ENCODE measurements around the gene TCTN2.

Gene TCTN2

GRCh38 chr12:123715195-123715594 is 44.3 kb downstream of the TCTN2 start:
- DNase-seq (ENCODE audit: extremely low spot score): peak; percentile 29
- POLR2A ChIA-PET: no interaction called here
- CTCF ChIA-PET: interaction anchor here (2.1 kb wide), 1 partner anchor 11 kb away, joined by 11 read pairs; no protein-coding TSS in a partner anchor
- no peak for TF ChIP-seq CTCF (IDR thresholded peaks at IDR 0.05; ENCODE audit: control extremely low read depth, extremely low read depth, low read depth, missing control alignments)

GRCh38 chr12:123717350-123717749 is 46.4 kb downstream of the TCTN2 start:
- TF ChIP-seq CTCF (IDR thresholded peaks at IDR 0.05; ENCODE audit: control extremely low read depth, extremely low read depth, low read depth, missing control alignments): no peak
- no peak for DNase-seq (ENCODE audit: extremely low spot score)
- POLR2A ChIA-PET: no interaction called here
- CTCF ChIA-PET: interaction anchor here (1.2 to 1.5 kb wide), 2 partner anchors 15 to 45 kb away, joined by 3 to 5 read pairs; partner anchors contain the start of gene DNAH10

- ChIA-PET POLR2A (no interaction called here), CTCF (no interaction called here)
- no peak for TF ChIP-seq CTCF (IDR thresholded peaks at IDR 0.05; ENCODE audit: control extremely low read depth, extremely low read depth, low read depth, missing control alignments)
- no peak for DNase-seq (ENCODE audit: extremely low spot score)
Observed at GRCh38 chr12:123720141-123720814, 49.4 kb downstream of the TCTN2 start.

- ChIA-PET CTCF (interaction anchor here (1.9 kb wide), 1 partner anchor 8 kb away, joined by 10 read pairs; the partner anchor contains the start of gene ATP6V0A2), POLR2A (no interaction called here)
- no peak for DNase-seq (ENCODE audit: extremely low spot score)
- TF ChIP-seq CTCF (IDR thresholded peaks at IDR 0.05; ENCODE audit: control extremely low read depth, extremely low read depth, low read depth, missing control alignments): no peak
Observed at GRCh38 chr12:123721245-123721644, 50.3 kb downstream of the TCTN2 start.

GRCh38 chr12:123723011-123723410 is 52.1 kb downstream of the TCTN2 start:
- ChIA-PET CTCF (interaction anchor here (1.9 kb wide), 1 partner anchor 10 kb away, joined by 10 read pairs; the partner anchor contains the start of gene ATP6V0A2), POLR2A (no interaction called here)
- DNase-seq (ENCODE audit: extremely low spot score): no peak
- no peak for TF ChIP-seq CTCF (IDR thresholded peaks at IDR 0.05; ENCODE audit: control extremely low read depth, extremely low read depth, low read depth, missing control alignments)

GRCh38 chr12:123723765-123724164 is 52.9 kb downstream of the TCTN2 start:
- CTCF ChIA-PET: interaction anchor here (1.8 kb wide), 1 partner anchor 13 kb away, joined by 6 read pairs; no protein-coding TSS in a partner anchor
- POLR2A ChIA-PET: interaction anchor here (0.9 kb wide), 1 partner anchor 10 kb away, joined by 4 read pairs; no protein-coding TSS in a partner anchor
- no peak for TF ChIP-seq CTCF (IDR thresholded peaks at IDR 0.05; ENCODE audit: control extremely low read depth, extremely low read depth, low read depth, missing control alignments)
- DNase-seq (ENCODE audit: extremely low spot score): no peak
